Left forelimb (tissue), 1 donor: Measurements from ENCODE around the gene POU2AF1.

Experiments
- DNase-seq: peaks from one replicate; pipeline ENCODE4 v3.0.0-alpha.2; 2018; ENCODE audit warnings: low spot score

The POU2AF1 gene

GRCh38 chr11:111378861-111379601 is at the start of gene POU2AF1:
Gene POU2AF1 (minus strand): TSS chr11:111379275. CDS start chr11:111379177, 98 bp downstream.
- DNase-seq, result no peak

- DNase-seq, result no peak
These were observed 49.2 kb upstream of the POU2AF1 start for GRCh38 chr11:111428113-111428876.

GRCh38 chr11:111427471-111427912 is 48.4 kb upstream of the POU2AF1 start:
- no peak for DNase-seq

- DNase-seq, result no peak
These were observed 47.5 kb upstream of the POU2AF1 start for GRCh38 chr11:111426617-111427016.

- no peak for DNase-seq
These were observed 44.2 kb upstream of the POU2AF1 start for GRCh38 chr11:111423250-111423615.

GRCh38 chr11:111422494-111423249 is 43.6 kb upstream of the POU2AF1 start:
- no peak for DNase-seq

GRCh38 chr11:111421251-111421650 is 42.2 kb upstream of the POU2AF1 start:
- no peak for DNase-seq

- no peak for DNase-seq
These were observed 40.7 kb upstream of the POU2AF1 start for GRCh38 chr11:111419641-111420327.

GRCh38 chr11:111419181-111419580 is 40.1 kb upstream of the POU2AF1 start:
- DNase-seq, result no peak

- no peak for DNase-seq
These were observed 39.3 kb upstream of the POU2AF1 start for GRCh38 chr11:111418436-111418787.

GRCh38 chr11:111417766-111418435 is 38.8 kb upstream of the POU2AF1 start:
- DNase-seq, result no peak

- no peak for DNase-seq
These were observed 38.1 kb upstream of the POU2AF1 start for GRCh38 chr11:111417011-111417765.

- no peak for DNase-seq
These were observed 37.3 kb upstream of the POU2AF1 start for GRCh38 chr11:111416231-111416960.

- DNase-seq, result no peak
These were observed 35.9 kb upstream of the POU2AF1 start for GRCh38 chr11:111414936-111415335.

GRCh38 chr11:111414267-111414931 is 35.3 kb upstream of the POU2AF1 start:
- DNase-seq, result no peak

GRCh38 chr11:111413849-111414248 is 34.8 kb upstream of the POU2AF1 start:
- no peak for DNase-seq

- DNase-seq, result no peak
These were observed 33.2 kb upstream of the POU2AF1 start for GRCh38 chr11:111412293-111412692.

- DNase-seq, result no peak
These were observed 32.4 kb upstream of the POU2AF1 start for GRCh38 chr11:111411456-111411855.

- no peak for DNase-seq
These were observed 31.9 kb upstream of the POU2AF1 start for GRCh38 chr11:111410951-111411350.

GRCh38 chr11:111409915-111410314 is 30.8 kb upstream of the POU2AF1 start:
- no peak for DNase-seq
